Measurements from ENCODE around the gene CFL2.

The CFL2 gene

DNA sequence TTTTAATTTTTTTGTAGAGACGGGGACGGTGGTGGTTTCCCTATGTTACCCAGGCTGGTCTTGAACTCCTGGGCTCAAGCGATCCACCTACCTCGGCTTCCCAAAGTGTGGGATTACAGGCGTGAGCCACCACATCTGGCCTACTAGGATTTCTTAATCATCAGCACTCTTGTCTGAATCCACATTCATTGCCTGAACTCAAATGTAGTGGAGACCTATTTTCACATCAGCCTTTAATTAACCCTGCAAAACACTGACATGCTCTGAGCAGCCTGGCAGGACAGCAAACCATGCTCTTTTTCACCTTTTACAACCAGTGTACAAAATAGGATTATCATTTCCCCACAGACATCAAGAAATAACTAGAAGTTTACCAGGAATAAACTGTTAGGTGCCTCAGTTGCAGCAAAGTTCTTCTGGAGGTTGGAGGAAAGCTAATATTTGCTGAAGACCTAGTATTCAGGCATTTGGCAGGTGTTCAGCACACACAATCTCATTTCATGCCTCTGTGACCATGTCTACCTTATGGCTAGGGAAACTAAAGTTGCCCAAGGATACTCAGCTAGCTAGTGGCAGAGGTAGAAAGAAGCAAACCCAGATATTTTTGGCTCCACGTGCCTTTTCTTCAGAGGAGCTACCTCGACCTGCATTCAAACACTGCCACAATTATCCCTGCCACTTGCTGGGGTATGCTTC is 37.7 kb downstream of the CFL2 start:
- DNase-seq (ENCODE audit: low read depth), result no peak

DNA sequence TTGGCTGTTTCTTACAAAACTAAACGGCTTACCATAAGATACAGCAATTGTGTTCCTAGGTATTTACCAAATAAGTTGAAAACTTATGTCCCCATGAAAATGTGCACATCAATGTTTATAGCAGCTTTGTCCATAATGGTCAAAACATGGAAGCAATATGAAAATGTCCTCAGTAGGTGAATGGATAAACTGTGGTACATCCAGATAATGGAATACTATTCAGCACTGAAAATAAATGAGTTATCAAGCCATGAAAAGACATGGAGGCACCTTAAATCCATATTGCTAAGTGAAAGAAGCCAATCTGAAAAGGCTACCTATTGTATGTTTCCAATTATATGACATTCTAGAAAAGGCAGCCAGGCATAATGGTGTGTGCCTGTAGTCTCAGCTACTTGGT is 40.7 kb downstream of the CFL2 start:
- no peak for DNase-seq (ENCODE audit: low read depth)

DNA sequence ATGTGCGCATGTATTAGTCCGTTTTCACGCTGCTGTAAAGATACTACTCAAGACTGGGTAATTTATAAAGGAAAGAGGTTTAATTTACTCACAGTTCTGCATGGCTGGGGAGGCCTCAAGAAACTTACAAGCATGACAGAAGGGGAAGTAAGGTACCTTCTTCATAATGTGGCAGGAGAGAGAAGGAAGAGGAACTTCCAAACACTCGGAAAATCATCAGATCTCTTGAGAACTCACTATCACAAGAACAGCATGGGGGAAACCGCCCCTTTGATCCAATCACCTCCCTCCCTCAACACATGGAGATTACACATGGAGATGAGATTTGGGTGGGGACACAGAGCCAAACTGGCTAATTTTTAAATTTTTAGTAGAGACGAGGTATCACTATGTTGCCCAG is 42.7 kb downstream of the CFL2 start:
- no peak for DNase-seq (ENCODE audit: low read depth)

DNA sequence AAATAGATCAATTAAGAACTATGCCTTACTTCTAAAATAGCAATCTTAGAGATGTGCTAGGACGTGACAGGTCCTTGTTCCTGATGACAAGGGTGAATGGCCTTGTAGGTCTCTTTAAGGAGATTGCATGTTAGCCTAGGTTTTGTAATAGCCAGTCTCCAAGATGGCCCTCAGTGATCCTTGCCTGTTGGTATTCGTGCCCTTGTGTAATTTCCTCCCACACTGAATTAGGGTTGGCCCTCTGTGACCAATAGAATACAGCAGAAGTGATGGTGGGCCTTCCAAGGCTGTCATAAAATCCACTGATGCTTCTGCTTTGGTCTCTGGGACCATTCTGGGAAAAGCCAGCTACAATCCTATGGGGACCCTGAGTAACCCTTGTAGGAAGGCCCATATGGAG is 46.3 kb downstream of the CFL2 start:
- peak; percentile 29 for DNase-seq (ENCODE audit: low read depth)

DNA sequence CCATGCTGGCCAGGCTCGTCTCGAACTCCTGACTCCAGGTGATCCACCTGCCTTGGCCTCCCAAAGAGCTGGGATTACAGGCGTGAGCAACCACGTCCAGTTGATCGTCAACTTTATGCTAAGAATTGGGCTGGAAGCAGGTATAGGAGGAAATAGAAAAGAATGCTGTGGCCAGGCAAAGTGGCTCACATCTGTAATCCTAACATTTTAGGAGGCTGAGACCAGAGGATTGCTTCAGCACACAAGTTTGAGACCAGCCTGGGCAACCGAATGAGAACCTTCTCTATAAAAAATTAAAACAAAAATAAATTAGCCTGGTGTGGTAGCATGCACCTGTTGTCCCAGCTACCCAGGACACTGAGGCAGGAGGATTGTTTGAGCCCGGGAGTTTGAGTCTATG is 47.4 kb downstream of the CFL2 start:
- no peak for DNase-seq (ENCODE audit: low read depth)

DNA sequence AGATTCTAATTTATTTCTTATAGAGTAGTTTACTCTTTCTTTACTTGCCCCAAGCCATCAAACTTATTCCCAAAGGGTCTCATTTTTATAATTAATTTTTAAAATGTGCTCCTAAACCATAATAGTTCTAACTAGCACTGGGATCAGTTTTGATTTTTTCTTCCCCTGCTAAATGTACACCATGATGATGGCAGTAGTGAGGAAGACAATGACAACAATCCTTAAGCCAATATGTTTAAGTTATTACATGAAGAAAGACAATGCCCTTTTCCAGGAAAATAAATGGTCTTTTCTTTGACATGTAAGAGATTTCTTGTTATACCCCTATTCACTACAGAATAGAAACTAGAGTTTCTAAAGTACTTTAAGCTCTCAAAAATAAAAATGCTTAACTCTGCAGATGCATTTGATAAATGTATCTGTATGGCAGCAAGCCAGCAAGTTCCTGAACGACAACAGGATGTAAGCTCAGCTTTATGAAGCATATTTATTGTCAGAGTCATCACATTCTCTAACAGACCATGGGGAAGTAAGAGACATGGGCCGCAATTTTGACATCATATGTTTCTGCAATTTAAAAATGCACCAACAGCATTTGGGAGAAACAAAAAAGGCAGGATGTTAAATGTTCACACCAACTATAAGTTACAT is 48.5 kb downstream of the CFL2 start:
- DNase-seq (ENCODE audit: low read depth), result peak; percentile 95

DNA sequence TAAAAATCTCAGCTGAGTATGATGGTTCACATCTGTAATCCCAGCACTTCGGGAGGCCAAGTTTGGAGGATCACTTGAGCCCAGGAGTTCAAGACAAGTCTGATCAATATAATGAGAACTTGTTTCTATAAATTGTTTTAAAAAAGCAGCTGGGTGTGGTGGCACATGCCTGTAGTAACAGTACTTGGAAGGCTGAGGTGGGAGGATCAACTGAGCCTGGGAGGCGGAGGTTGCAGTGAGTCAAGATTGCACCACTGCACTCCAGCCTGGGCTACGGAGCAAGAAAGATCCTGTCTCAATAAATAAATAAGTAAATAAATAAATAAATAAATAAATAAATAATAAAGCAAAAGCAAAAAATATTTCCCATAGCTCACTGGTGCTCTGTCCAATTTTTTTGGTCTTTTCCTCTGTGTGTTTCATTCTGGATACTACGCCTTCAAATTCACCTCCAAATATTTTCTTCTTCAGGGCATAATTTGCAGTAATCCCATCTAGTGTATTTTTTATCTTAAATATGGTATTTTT is 51.8 kb downstream of the CFL2 start:
- peak; percentile 50 for DNase-seq (ENCODE audit: low read depth)

DNA sequence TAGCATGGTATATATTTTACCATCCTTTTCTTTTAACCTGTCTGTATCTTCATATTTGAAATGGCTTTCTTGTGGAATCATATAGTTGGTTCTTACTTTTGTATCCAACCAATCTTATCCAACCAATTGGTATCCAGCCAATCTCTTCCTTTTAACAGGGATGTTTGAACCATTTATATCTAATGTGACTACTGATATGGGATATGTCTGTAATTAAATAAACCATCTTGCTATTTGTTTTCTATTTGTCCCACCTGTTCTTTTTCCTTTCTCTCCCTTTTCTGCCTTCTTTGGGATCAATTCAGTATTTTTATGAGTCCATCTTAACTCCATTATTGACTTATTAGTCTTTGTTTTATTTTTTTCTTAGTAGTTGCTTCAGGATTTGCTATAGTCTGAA is 53.6 kb downstream of the CFL2 start:
- DNase-seq (ENCODE audit: low read depth), result no peak
